Panc1 (cell line): ENCODE data around the gene CDK5RAP3.

ENCODE experiments used
- CTCF ChIP-seq: fragments of 450-650 bp; IDR thresholded peaks from 2 replicates; pipeline ENCODE4 v1.5.1; 2017; ENCODE audit warnings: mild to moderate bottlenecking
- POLR2AphosphoS5 ChIP-seq: IDR thresholded peaks from 2 replicates; pipeline ENCODE4 v1.6.1; 2012; ENCODE audit warnings: mild to moderate bottlenecking, low read depth, low read length, moderate library complexity
- REST ChIP-seq, 2 experiments: IDR thresholded peaks; 2 replicates each; pipeline ENCODE4 v1.6.1; 2011 to 2012; ENCODE audit warnings: low read depth in 2 of 2, control low read depth in 1 of 2, low read length in 1 of 2, mild to moderate bottlenecking in 1 of 2, moderate library complexity in 1 of 2; ENCODE audit not compliant: insufficient read depth in 1 of 2
- TCF7L2 ChIP-seq: IDR thresholded peaks from 2 replicates; pipeline ENCODE4 v1.6.1; 2011; ENCODE audit warnings: mild to moderate bottlenecking, low read depth, low read length, inconsistent platforms

GRCh38 chr17:47982645-47983390 lies 11.9 kb downstream of the CDK5RAP3 start:
- TF ChIP-seq CTCF (no peak), POLR2AphosphoS5 (no peak), TCF7L2 (no peak), REST (IDR thresholded peaks at IDR 0.05; ENCODE audit: insufficient read depth in 1 of 2, low read depth in 2 of 2, low read length in 1 of 2) (no peak)
